Sigmoid colon (tissue), 4 donors: ENCODE measurements around the gene MRPL20.
"Not testable (repeated sequence)": the region's sequence is repeated elsewhere in the genome, so short reads cannot be mapped to it uniquely, and the experiment has no call there.

Experiments
- EP300 ChIP-seq, 4 donors: sonication (generic); formaldehyde crosslinking; IDR thresholded peaks; one replicate each; pipeline ENCODE4 v1.6.1; 2017; ENCODE audit warnings: antibody characterized with exemption in 4 of 4
- POLR2A ChIP-seq, 2 donors: fragments of 450-650 bp; IDR thresholded peaks; one replicate each; pipeline ENCODE4 v1.6.1; 2016; ENCODE audit warnings: antibody characterized with exemption in 2 of 2, mild to moderate bottlenecking in 2 of 2, moderate library complexity in 2 of 2
- TF ChIP-seq, protein P1 (sequence below), 4 experiments: fragments of 450-650 bp in 3 of 4; fragments of 200-600 bp in 1 of 4; IDR thresholded peaks; one replicate each; pipeline ENCODE4 v1.5.1; 2016 to 2019; ENCODE audit warnings: antibody characterized with exemption in 4 of 4, mild to moderate bottlenecking in 3 of 4, moderate library complexity in 2 of 4

- not testable (repeated sequence) for TF ChIP-seq POLR2A, EP300 (IDR thresholded peaks at IDR 0.05)
- TF ChIP-seq, protein P1, sequence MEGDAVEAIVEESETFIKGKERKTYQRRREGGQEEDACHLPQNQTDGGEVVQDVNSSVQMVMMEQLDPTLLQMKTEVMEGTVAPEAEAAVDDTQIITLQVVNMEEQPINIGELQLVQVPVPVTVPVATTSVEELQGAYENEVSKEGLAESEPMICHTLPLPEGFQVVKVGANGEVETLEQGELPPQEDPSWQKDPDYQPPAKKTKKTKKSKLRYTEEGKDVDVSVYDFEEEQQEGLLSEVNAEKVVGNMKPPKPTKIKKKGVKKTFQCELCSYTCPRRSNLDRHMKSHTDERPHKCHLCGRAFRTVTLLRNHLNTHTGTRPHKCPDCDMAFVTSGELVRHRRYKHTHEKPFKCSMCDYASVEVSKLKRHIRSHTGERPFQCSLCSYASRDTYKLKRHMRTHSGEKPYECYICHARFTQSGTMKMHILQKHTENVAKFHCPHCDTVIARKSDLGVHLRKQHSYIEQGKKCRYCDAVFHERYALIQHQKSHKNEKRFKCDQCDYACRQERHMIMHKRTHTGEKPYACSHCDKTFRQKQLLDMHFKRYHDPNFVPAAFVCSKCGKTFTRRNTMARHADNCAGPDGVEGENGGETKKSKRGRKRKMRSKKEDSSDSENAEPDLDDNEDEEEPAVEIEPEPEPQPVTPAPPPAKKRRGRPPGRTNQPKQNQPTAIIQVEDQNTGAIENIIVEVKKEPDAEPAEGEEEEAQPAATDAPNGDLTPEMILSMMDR (IDR thresholded peaks at IDR 0.05), result not testable (repeated sequence)
These were observed 43.5 kb upstream of the MRPL20 start for GRCh38 chr1:1450616-1451015.
